Omental fat pad (tissue), 4 donors: Measurements from ENCODE around the gene ABCC3. TPM values are rescaled to one million over a fixed set of nuclear protein-coding genes. Genes with fewer than 3 reads are reported as not detected.

Source experiments
- ATAC-seq: fragments of 150-250 bp; one replicate; pipeline ENCODE4 v1.9.1; 2016; ENCODE audit warnings: mild to moderate bottlenecking, moderate library complexity; ENCODE audit not compliant: low FRiP score
- DNase-seq: peaks from one replicate; pipeline ENCODE4 v3.0.0-alpha.2; 2019; ENCODE audit warnings: low spot score
- CTCF ChIP-seq, 3 donors: fragments of 450-650 bp; IDR thresholded peaks; one replicate each; pipeline ENCODE4 v1.5.1; 2016 to 2017; ENCODE audit warnings: antibody characterized with exemption in 3 of 3, mild to moderate bottlenecking in 3 of 3, moderate library complexity in 2 of 3
- total RNA-seq, 4 donors: library from RNA; depleted of rRNA; stranded (reverse); fragments of >200 nt; gene quantifications; one replicate each; pipeline ENCODE4 v1.1.0, GENCODE V29; 2016

Gene ABCC3
- total RNA-seq, 4 donors from 2014 or later = 2.8 to 19.9 (median 11.1) TPM

GRCh38 chr17:50682441-50682840 lies 47.8 kb downstream of the ABCC3 start:
- DNase-seq (no peak), ATAC-seq (no peak)
- no peak for TF ChIP-seq CTCF (IDR thresholded peaks at IDR 0.05)

GRCh38 chr17:50682938-50683337 lies 48.3 kb downstream of the ABCC3 start:
- ATAC-seq (no peak), DNase-seq (no peak)
- TF ChIP-seq CTCF (IDR thresholded peaks at IDR 0.05) = no peak

GRCh38 chr17:50683434-50684287 lies 49.0 kb downstream of the ABCC3 start:
- DNase-seq (no peak), ATAC-seq (no peak)
- no peak for TF ChIP-seq CTCF (IDR thresholded peaks at IDR 0.05)

GRCh38 chr17:50684288-50684611 lies 49.6 kb downstream of the ABCC3 start:
- no peak for TF ChIP-seq CTCF (IDR thresholded peaks at IDR 0.05)
- DNase-seq = no peak
- no peak for ATAC-seq

GRCh38 chr17:50684612-50685333 lies 50.1 kb downstream of the ABCC3 start:
- no peak for ATAC-seq
- no peak for DNase-seq
- no peak for TF ChIP-seq CTCF (IDR thresholded peaks at IDR 0.05)

GRCh38 chr17:50685334-50685665 lies 50.6 kb downstream of the ABCC3 start:
- TF ChIP-seq CTCF (IDR thresholded peaks at IDR 0.05) = no peak
- no peak for ATAC-seq
- DNase-seq = no peak
